GM23338 (cell line): Measurements from ENCODE around the gene POLD4. TPM values are rescaled to one million over a fixed set of nuclear protein-coding genes. Genes with fewer than 3 reads are reported as not detected.

Source experiments
- ATAC-seq: fragments of 200-7000 bp; cut with Tn5 transposase; 3 replicates; pipeline ENCODE4 v1.9.1; 2020
- DNase-seq: peaks from one replicate; pipeline ENCODE4 v3.0.0-alpha.2; 2015; ENCODE audit warnings: low spot score
- H2AFZ ChIP-seq: fragments of 200-600 bp; sonication (generic); 2 replicates; pipeline ENCODE4 v1.8.0; 2016; ENCODE audit warnings: antibody characterized with exemption, mild to moderate bottlenecking, moderate library complexity
- H3F3A ChIP-seq: fragments of 200-600 bp; sonication (generic); replicated peaks from 2 replicates; pipeline ENCODE4 v1.8.0; 2017; ENCODE audit warnings: antibody characterized with exemption, mixed run types, low read depth
- H3K27ac ChIP-seq: fragments of 200-600 bp; sonication (generic); 2 replicates; pipeline ENCODE4 v1.6.1; 2016; ENCODE audit warnings: low read depth
- H3K27me3 ChIP-seq: fragments of 200-600 bp; sonication (generic); 2 replicates; pipeline ENCODE4 v1.8.0; 2016; ENCODE audit warnings: mild to moderate bottlenecking, mixed run types, moderate library complexity; ENCODE audit not compliant: insufficient read depth
- H3K36me3 ChIP-seq: fragments of 200-600 bp; sonication (generic); 2 replicates; pipeline ENCODE4 v1.8.0; 2016; ENCODE audit warnings: mild to moderate bottlenecking; ENCODE audit not compliant: insufficient read depth
- H3K4me1 ChIP-seq: fragments of 200-600 bp; sonication (generic); 2 replicates; pipeline ENCODE4 v1.8.0; 2016; ENCODE audit warnings: mild to moderate bottlenecking, moderate library complexity; ENCODE audit not compliant: insufficient read depth
- H3K4me2 ChIP-seq: fragments of 200-600 bp; sonication (generic); 2 replicates; pipeline ENCODE4 v1.7.1; 2017; ENCODE audit warnings: mixed run types
- H3K4me3 ChIP-seq: fragments of 200-600 bp; sonication (generic); 2 replicates; pipeline ENCODE4 v1.6.1; 2016; ENCODE audit warnings: mixed run types
- H3K79me2 ChIP-seq: fragments of 200-600 bp; sonication (generic); replicated peaks from 2 replicates; pipeline ENCODE4 v1.8.0; 2017; ENCODE audit warnings: mild to moderate bottlenecking; ENCODE audit not compliant: insufficient read depth
- H3K9me2 ChIP-seq: fragments of 200-600 bp; sonication (generic); 2 replicates; pipeline ENCODE4 v1.8.0; 2017; ENCODE audit not compliant: insufficient read depth
- H4K20me1 ChIP-seq: fragments of 200-600 bp; sonication (generic); replicated peaks from 2 replicates; pipeline ENCODE4 v1.8.0; 2017; ENCODE audit warnings: mild to moderate bottlenecking; ENCODE audit not compliant: insufficient read depth
- H3K27ac Mint-ChIP-seq: 2 replicates; pipeline ENCODE4 v1.8.0; 2020; ENCODE audit warnings: inconsistent platforms, mild to moderate bottlenecking, moderate library complexity, mixed read lengths
- H3K27me3 Mint-ChIP-seq: 3 replicates; pipeline ENCODE4 v1.8.0; 2022; ENCODE audit warnings: low read depth, mild to moderate bottlenecking, moderate library complexity, mixed read lengths, inconsistent platforms; ENCODE audit not compliant: insufficient read depth, poor library complexity
- H3K36me3 Mint-ChIP-seq: 3 replicates; pipeline ENCODE4 v1.8.0; 2021; ENCODE audit warnings: low read depth, mild to moderate bottlenecking, inconsistent platforms, moderate library complexity, mixed read lengths
- H3K4me1 Mint-ChIP-seq: 3 replicates; pipeline ENCODE4 v1.8.0; 2020; ENCODE audit warnings: mild to moderate bottlenecking, inconsistent platforms, mixed read lengths
- H3K4me3 Mint-ChIP-seq: 3 replicates; pipeline ENCODE4 v1.8.0; 2021; ENCODE audit warnings: moderate library complexity, mild to moderate bottlenecking, inconsistent platforms, mixed read lengths
- H3K9me3 Mint-ChIP-seq: 3 replicates; pipeline ENCODE4 v1.8.0; 2020; ENCODE audit warnings: moderate library complexity, mild to moderate bottlenecking, inconsistent platforms, mixed read lengths
- CREB1 ChIP-seq: fragments of 250-450 bp; sonication (Bioruptor Pico); IDR thresholded peaks from 2 replicates; pipeline ENCODE4 v1.5.0; 2020; ENCODE audit warnings: low read depth, mild to moderate bottlenecking, moderate library complexity
- EZH2phosphoT487 ChIP-seq: fragments of 200-600 bp; sonication (generic); IDR thresholded peaks from one replicate; pipeline ENCODE4 v1.8.1; 2018; ENCODE audit warnings: antibody characterized with exemption; ENCODE audit not compliant: unreplicated experiment
- JUNB ChIP-seq: IDR thresholded peaks from one replicate; pipeline ENCODE4 v1.6.1; 2016; ENCODE audit warnings: antibody characterized with exemption; ENCODE audit not compliant: unreplicated experiment
- NANOG ChIP-seq: IDR thresholded peaks from 2 replicates; pipeline ENCODE4 v1.6.1; 2016; ENCODE audit warnings: antibody characterized with exemption, borderline replicate concordance
- POLR2AphosphoS5 ChIP-seq: IDR thresholded peaks from 2 replicates; pipeline ENCODE4 v1.6.1; 2016; ENCODE audit warnings: antibody characterized with exemption, low read depth
- STAT1 ChIP-seq: IDR thresholded peaks from one replicate; pipeline ENCODE4 v1.6.1; 2016; ENCODE audit warnings: antibody characterized with exemption; ENCODE audit not compliant: unreplicated experiment
- ZNF114 ChIP-seq: fragments of 250-450 bp; sonication (Bioruptor Pico); IDR thresholded peaks from 2 replicates; pipeline ENCODE4 v1.5.0; 2020; ENCODE audit warnings: mild to moderate bottlenecking, moderate library complexity
- ZNF331 ChIP-seq: fragments of 250-450 bp; sonication (Bioruptor Pico); IDR thresholded peaks from 2 replicates; pipeline ENCODE4 v1.5.0; 2020; ENCODE audit warnings: low read depth, mild to moderate bottlenecking, moderate library complexity
- polyA plus RNA-seq: library from polyadenylated mRNA; unstranded; fragments of >200 nt; fragmentation: Nextera tagmentation; extraction: Ambion mirVana; gene quantifications from 2 replicates; pipeline ENCODE4 v1.2.1, GENCODE V29; 2016
- total RNA-seq: library from RNA; depleted of rRNA; stranded (reverse); fragments of >200 nt; shearing (Covaris generic); gene quantifications from 2 replicates; pipeline ENCODE4 v1.2.3, GENCODE V29; 2014
- TF ChIP-seq, protein P1 (sequence below): IDR thresholded peaks from 2 replicates; pipeline ENCODE4 v1.6.1; 2016; ENCODE audit warnings: antibody characterized with exemption
- TF ChIP-seq, protein P2 (sequence below): fragments of 250-450 bp; sonication (Bioruptor Pico); IDR thresholded peaks from 2 replicates; pipeline ENCODE4 v1.5.0; 2020; ENCODE audit warnings: mild to moderate bottlenecking, moderate library complexity

POLD4 gene
- total and polyA plus RNA-seq, 2 experiments from 2014 or later: 16.2 to 23.0 TPM

DNA sequence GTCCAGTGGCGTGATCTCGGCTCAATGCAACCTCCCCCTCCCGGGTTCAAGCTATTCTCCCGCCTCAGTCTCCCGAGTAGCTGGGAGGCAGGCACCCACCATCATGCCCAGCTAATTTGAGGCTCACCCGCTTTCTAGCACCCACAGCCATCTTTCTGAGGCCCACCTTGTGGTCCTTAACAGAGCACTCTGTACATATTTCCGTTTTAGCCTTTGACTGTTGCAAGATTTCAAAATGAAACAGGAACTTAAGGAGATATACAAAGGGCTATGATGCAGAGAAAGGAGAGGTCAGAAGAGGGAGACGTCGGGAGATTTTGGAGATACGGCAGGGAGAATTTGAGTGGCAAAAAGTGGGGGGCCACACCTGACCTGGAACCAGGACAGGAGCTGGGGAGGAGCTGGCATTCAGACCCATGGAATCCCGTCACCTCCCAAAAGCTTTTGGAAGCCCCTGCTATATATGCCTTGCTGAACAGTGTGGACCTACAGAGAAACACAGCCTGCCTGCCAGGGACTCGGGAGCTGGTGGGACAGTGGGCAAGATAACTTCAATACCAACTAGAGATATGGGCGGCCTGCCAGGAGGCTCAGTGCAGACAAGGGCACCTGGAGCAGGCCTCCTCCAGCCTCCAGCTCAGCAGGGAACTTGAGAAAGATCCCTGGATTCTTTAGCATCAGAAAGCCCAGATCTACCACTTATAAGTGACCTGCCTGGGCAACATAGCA, 28.1 kb upstream of the POLD4 start:
- H3K4me2 ChIP-seq: no peak overlapping the region
- no peaks in the 10 kb centered on the region for H3K36me3 ChIP-seq
- no peak overlapping the region for H3K4me3 ChIP-seq
- peaks cover 33% of the 10 kb centered on the region for H3K27me3 ChIP-seq
- H4K20me1 ChIP-seq: no peaks in the 10 kb centered on the region
- no peak overlapping the region for H2AFZ ChIP-seq
- H3K9me2 ChIP-seq: no peaks in the 10 kb centered on the region
- Mint-ChIP-seq H3K4me1 (peaks cover 24% of the 10 kb centered on the region), H3K4me3 (no peak overlapping the region), H3K27me3 (peaks cover 22% of the 10 kb centered on the region), H3K9me3 (no peaks in the 10 kb centered on the region; the same call in 1 of the 3 replicates), H3K27ac (no peak overlapping the region), H3K36me3 (no peaks in the 10 kb centered on the region)
- H3K27ac ChIP-seq: no peak overlapping the region
- DNase-seq (no peak), ATAC-seq (no peak)
- H3K79me2 ChIP-seq: no peaks in the 10 kb centered on the region
- TF ChIP-seq JUNB: no peak
- TF ChIP-seq POLR2AphosphoS5: no peak
- no peak for TF ChIP-seq NANOG
- no peak for TF ChIP-seq CREB1 (CRISPR knock-in tag)
- no peak for TF ChIP-seq ZNF331 (CRISPR knock-in tag)
- TF ChIP-seq STAT1: no peak
- TF ChIP-seq EZH2phosphoT487: no peak
- H3K4me1 ChIP-seq: peaks cover 6% of the 10 kb centered on the region
- no peaks in the 10 kb centered on the region; the same call in 1 of the 2 replicates for H3F3A ChIP-seq

DNA sequence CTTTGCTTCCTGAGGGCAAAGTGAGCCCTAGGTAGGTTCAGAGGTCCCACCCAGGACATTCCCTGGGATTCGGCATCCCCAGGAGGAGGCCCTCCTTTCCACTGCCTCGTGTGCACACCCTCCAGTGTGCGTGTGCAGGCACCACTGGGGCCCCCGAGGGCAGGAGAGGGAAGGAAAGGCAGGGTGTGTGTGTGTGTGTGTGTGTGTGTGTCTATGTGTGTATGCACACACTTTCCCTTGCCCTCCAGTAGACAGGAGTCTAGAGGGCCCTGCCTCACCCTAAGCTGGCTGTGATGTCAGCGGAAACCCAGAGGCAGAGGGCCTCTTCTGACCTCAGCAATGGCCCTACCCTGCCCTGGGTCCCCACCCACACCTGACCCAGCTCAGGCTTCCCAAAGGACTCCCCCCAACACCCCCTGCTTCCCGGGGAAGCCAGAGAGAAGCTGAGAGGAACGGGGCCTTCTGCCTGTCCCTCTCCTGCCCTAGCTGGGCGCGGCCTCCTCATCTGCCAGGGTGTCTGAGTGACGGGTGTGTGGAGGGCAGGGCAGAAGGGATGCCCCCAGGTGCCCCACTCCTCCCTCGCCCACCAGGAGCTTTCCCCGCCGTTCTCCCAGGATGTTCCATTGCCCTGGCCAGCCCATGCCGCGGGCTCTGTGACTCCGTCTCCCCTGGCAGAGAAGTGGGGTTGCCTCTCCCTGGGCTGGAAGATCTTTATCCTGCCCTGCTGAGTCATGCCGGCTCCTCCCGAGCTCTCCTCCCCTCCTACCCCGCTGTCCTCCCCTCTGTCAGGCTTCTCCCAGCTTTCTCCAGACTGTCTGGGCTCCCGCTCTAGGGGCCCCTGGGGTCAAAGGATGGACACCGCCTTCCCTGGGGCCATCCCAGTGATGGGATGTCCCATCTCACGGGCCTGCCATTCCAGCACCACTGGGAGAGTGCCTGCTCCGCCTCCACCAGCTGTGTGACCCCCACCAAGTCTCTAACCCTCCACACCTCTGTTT, 26.0 kb upstream of the POLD4 start:
- Histone ChIP-seq H3K27me3 (peaks cover 48% of the 10 kb centered on the region), H3K36me3 (no peaks in the 10 kb centered on the region), H3K79me2 (no peaks in the 10 kb centered on the region), H3K4me2 (no peak overlapping the region), H3K27ac (no peak overlapping the region), H4K20me1 (no peaks in the 10 kb centered on the region), H2AFZ (no peak overlapping the region), H3F3A (no peaks in the 10 kb centered on the region; the same call in 1 of the 2 replicates), H3K9me2 (no peaks in the 10 kb centered on the region), H3K4me1 (peaks cover 17% of the 10 kb centered on the region), H3K4me3 (no peak overlapping the region)
- Mint-ChIP-seq H3K36me3 (no peaks in the 10 kb centered on the region), H3K4me3 (no peak overlapping the region), H3K4me1 (peaks cover 39% of the 10 kb centered on the region), H3K27ac (no peak overlapping the region), H3K9me3 (no peaks in the 10 kb centered on the region; the same call in 2 of the 3 replicates), H3K27me3 (peaks cover 25% of the 10 kb centered on the region)
- no peak for ATAC-seq
- no peak for DNase-seq
- TF ChIP-seq, protein P1, sequence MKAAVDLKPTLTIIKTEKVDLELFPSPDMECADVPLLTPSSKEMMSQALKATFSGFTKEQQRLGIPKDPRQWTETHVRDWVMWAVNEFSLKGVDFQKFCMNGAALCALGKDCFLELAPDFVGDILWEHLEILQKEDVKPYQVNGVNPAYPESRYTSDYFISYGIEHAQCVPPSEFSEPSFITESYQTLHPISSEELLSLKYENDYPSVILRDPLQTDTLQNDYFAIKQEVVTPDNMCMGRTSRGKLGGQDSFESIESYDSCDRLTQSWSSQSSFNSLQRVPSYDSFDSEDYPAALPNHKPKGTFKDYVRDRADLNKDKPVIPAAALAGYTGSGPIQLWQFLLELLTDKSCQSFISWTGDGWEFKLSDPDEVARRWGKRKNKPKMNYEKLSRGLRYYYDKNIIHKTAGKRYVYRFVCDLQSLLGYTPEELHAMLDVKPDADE: no peak
- TF ChIP-seq, protein P2, sequence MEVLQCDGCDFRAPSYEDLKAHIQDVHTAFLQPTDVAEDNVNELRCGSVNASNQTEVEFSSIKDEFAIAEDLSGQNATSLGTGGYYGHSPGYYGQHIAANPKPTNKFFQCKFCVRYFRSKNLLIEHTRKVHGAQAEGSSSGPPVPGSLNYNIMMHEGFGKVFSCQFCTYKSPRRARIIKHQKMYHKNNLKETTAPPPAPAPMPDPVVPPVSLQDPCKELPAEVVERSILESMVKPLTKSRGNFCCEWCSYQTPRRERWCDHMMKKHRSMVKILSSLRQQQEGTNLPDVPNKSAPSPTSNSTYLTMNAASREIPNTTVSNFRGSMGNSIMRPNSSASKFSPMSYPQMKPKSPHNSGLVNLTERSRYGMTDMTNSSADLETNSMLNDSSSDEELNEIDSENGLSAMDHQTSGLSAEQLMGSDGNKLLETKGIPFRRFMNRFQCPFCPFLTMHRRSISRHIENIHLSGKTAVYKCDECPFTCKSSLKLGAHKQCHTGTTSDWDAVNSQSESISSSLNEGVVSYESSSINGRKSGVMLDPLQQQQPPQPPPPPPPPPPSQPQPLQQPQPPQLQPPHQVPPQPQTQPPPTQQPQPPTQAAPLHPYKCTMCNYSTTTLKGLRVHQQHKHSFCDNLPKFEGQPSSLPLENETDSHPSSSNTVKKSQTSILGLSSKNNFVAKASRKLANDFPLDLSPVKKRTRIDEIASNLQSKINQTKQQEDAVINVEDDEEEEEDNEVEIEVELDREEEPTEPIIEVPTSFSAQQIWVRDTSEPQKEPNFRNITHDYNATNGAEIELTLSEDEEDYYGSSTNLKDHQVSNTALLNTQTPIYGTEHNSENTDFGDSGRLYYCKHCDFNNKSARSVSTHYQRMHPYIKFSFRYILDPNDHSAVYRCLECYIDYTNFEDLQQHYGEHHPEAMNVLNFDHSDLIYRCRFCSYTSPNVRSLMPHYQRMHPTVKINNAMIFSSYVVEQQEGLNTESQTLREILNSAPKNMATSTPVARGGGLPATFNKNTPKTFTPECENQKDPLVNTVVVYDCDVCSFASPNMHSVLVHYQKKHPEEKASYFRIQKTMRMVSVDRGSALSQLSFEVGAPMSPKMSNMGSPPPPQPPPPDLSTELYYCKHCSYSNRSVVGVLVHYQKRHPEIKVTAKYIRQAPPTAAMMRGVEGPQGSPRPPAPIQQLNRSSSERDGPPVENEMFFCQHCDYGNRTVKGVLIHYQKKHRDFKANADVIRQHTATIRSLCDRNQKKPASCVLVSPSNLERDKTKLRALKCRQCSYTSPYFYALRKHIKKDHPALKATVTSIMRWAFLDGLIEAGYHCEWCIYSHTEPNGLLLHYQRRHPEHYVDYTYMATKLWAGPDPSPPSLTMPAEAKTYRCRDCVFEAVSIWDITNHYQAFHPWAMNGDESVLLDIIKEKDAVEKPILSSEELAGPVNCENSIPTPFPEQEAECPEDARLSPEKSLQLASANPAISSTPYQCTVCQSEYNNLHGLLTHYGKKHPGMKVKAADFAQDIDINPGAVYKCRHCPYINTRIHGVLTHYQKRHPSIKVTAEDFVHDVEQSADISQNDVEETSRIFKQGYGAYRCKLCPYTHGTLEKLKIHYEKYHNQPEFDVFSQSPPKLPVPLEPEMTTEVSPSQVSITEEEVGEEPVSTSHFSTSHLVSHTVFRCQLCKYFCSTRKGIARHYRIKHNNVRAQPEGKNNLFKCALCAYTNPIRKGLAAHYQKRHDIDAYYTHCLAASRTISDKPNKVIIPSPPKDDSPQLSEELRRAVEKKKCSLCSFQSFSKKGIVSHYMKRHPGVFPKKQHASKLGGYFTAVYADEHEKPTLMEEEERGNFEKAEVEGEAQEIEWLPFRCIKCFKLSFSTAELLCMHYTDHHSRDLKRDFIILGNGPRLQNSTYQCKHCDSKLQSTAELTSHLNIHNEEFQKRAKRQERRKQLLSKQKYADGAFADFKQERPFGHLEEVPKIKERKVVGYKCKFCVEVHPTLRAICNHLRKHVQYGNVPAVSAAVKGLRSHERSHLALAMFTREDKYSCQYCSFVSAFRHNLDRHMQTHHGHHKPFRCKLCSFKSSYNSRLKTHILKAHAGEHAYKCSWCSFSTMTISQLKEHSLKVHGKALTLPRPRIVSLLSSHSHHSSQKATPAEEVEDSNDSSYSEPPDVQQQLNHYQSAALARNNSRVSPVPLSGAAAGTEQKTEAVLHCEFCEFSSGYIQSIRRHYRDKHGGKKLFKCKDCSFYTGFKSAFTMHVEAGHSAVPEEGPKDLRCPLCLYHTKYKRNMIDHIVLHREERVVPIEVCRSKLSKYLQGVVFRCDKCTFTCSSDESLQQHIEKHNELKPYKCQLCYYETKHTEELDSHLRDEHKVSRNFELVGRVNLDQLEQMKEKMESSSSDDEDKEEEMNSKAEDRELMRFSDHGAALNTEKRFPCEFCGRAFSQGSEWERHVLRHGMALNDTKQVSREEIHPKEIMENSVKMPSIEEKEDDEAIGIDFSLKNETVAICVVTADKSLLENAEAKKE (CRISPR knock-in tag): no peak
- no peak for TF ChIP-seq CREB1 (CRISPR knock-in tag)
- no peak for TF ChIP-seq STAT1
- no peak for TF ChIP-seq NANOG
- TF ChIP-seq ZNF114: no peak
- TF ChIP-seq ZNF331 (CRISPR knock-in tag): no peak
